Measurements from ENCODE around the gene RPTOR.

- TF ChIP-seq CTCF (optimal IDR thresholded peaks at IDR 0.05 in 1 of 3, IDR thresholded peaks at IDR 0.05 in 1 of 3, conservative IDR thresholded peaks at IDR 0.05 in 1 of 3; ENCODE audit: extremely low read depth in 1 of 3, insufficient read depth in 2 of 3, low read length in 3 of 3) (no peak), EZH2 (IDR thresholded peaks at IDR 0.05; ENCODE audit: low read length) (no peak)
These were observed 81.0 kb downstream of the RPTOR start for GRCh38 chr17:80625627-80626026.

Data from keratinocyte (primary cell).